ENCODE measurements around the gene CDK8. TPM values are rescaled to one million over a fixed set of nuclear protein-coding genes. Genes with fewer than 3 reads are reported as not detected.

The CDK8 gene
- total RNA-seq, 4 donors from 2014 or later = 8.5 to 15.1 (median 11.2) TPM

DNA sequence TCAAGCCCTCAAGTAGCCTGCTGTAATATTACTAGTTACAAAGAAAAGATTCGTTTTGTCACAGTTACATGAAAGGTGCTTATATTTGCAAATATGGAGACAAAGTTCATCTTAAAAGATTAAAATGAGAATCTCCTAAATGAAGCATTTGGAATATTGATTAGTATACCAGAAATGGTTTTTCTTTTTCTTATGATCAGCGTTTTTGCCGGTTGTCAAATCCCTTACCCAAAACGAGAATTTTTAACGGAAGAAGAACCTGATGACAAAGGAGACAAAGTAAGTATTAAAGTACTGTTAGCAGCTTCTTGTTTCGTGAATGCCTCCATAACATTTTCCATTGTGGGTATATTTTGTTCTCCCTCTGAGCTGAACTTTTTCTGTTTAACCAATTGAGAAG, 147.1 kb downstream of the CDK8 start:
- TF ChIP-seq, protein P1, sequence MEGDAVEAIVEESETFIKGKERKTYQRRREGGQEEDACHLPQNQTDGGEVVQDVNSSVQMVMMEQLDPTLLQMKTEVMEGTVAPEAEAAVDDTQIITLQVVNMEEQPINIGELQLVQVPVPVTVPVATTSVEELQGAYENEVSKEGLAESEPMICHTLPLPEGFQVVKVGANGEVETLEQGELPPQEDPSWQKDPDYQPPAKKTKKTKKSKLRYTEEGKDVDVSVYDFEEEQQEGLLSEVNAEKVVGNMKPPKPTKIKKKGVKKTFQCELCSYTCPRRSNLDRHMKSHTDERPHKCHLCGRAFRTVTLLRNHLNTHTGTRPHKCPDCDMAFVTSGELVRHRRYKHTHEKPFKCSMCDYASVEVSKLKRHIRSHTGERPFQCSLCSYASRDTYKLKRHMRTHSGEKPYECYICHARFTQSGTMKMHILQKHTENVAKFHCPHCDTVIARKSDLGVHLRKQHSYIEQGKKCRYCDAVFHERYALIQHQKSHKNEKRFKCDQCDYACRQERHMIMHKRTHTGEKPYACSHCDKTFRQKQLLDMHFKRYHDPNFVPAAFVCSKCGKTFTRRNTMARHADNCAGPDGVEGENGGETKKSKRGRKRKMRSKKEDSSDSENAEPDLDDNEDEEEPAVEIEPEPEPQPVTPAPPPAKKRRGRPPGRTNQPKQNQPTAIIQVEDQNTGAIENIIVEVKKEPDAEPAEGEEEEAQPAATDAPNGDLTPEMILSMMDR (IDR thresholded peaks at IDR 0.05; ENCODE audit: low read depth) = no peak

DNA sequence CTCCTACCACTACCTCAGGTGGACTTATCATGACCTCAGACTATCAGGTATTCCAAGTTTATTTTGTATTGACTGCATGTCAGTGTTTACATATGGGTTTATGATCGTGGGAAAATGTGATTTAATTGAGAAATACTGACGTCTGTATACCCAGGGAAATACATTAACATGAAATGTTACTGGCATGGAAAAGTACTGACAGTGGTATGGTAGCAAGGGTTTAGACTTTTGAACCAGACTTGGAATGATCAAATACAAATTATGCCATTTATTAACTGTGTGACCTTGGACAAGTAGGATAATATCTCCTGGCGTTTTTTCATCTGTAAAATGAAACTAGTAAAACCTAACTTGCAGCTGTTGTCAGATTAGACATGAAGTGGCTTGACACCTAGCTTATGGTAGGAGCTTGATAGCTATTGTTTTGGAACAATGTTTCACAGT, 147.7 kb downstream of the CDK8 start:
- TF ChIP-seq, protein P1 (IDR thresholded peaks at IDR 0.05; ENCODE audit: low read depth) = no peak

DNA sequence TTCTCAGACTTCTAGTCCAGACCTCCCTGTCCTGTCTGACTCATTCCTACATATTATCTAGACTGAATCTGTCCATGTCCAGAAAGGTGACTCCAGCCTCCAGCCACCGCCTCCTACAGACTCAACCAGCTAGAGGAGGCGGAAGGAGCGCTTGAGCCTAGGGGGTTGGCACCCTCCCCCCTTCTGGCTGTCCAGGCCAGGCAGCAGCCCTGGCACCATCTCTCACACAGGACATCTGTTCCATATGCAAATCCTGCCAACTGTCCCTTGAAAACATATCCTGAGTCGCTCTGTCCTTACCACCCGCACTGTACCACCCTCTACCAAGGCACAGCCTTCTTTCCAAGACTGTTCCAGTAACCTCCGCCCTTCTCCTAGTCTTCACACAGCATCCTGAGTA, 152.9 kb downstream of the CDK8 start:
- TF ChIP-seq, protein P1 (IDR thresholded peaks at IDR 0.05; ENCODE audit: low read depth) = no peak

DNA sequence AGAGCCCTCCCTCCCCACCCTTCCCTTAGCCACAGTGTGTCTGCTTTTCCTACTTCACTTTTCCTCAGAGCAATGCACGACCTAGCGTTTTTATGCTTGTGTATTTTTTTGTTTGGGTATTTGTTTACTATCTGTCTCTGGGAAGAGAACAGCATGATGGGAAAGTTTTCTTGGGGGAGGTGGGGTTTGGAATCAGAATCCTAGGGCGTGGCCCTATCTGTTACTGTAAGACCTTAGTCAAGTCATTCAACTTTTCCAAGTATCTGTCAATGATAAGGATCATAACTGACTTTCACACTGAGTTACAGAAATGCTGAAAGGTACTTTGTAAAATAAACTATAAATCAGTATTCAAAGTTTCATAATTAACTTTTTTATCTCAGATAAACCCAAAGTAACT, 157.3 kb downstream of the CDK8 start:
- TF ChIP-seq, protein P1 (IDR thresholded peaks at IDR 0.05; ENCODE audit: low read depth) = no peak

DNA sequence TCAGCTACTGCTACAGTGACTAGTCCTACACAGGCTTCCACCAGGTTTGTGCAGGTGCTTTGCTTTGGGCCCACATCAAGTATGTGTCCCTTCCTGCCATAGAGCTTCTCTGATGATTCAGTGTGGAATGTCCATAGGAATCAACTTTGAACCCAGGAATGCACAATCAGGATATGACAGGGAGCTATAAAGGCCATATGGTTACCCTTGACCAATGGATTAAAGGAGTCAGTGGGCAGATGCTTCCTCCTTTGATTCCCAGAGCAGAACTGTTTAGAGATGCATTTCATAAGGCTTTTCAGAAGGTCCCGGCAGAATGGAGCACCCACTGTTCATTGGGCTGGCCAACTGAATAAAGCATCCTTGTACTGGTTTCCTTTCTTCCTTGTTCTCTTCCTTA, 158.3 kb downstream of the CDK8 start:
- TF ChIP-seq, protein P1 (IDR thresholded peaks at IDR 0.05; ENCODE audit: low read depth) = no peak

DNA sequence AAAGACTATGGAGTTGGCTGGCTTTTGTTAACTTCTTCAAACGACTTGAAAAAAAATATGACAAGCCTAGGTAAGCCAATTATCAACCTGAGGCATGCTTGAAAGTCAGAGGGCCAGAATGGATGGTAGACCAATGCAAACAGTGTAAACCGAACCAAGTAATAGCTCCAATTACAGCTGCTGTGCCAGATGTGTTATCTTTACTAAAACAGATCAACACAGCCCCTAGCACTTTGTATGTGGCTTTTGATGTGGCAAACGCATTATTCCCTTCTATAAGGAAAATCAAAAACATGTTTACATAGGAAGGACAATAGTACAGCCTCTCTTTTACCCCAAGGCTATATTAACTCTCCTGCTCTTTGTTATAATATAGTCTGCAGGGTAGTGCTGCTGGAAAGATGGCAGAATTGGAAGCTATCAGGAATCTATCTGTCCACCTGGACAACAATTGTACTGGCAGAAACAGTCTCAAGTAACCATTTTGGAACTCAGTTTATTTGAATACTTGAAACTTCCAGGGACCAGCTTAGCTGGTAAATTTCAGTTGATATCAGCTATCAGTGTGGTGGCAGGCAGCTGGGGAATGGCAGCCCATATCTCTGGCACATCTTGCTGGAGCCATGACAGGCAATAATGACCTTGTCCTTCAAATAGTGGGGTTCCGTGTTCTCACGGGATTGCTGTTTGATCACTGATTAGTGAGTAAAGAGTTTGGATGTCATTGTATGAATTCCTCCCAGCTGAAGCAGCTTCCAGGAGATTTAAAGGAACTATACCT, 159.2 kb downstream of the CDK8 start:
- TF ChIP-seq, protein P1 (IDR thresholded peaks at IDR 0.05; ENCODE audit: low read depth) = no peak

DNA sequence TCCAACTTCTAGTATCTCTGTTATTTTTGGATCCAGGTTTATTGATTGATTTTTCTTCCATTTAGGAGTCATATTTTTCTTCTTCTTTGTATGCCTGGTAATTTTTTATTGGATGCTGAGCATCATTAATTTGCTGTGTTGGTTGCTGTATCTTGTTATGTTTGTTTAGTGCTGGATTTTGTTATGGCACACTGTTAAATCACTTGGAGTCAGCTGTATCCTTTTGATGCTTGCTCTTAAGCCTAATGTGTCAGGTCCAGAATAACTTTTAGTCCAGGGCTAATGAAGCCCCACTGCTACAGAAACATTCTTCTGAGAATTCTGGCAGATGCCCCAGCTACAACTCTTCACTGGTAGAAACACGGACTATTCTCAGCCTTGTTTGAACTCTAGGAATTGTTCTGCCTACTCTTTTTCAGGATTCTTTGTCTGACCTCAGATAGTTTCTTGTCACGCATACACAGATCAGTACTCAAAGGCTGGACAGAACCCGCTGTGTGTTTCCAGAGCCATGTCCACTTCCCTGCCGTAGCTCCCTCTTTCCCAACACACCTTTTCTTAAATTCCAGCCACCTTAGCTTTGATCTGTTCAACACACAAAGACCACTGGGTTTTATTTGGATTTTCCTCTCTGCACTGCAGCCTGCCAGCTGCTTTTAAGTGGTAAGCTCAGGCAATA, 166.5 kb downstream of the CDK8 start:
- TF ChIP-seq, protein P1 (IDR thresholded peaks at IDR 0.05; ENCODE audit: low read depth) = no peak

Measured in subcutaneous adipose tissue (tissue), 4 donors.